ENCODE data around the gene IL20.
A peak's percentile ranks its signal among the peaks of the same experiment; 100 is the strongest.

Gene IL20

GRCh38 chr1:206864939-206865671 is at the start of gene IL20:
TSS of gene IL20 (plus strand) at chr1:206865623. CDS start at chr1:206865853, 230 bp downstream.
- DNase-seq, result peak; percentile 38

- peak; percentile 8 for DNase-seq
Observed at GRCh38 chr1:206816390-206817287, 48.8 kb upstream of the IL20 start.

- DNase-seq, result peak; percentile 49
Observed at GRCh38 chr1:206821493-206821892, 43.9 kb upstream of the IL20 start.

- no peak for DNase-seq
Observed at GRCh38 chr1:206823727-206824126, 41.7 kb upstream of the IL20 start.

- DNase-seq, result no peak
Observed at GRCh38 chr1:206824331-206824730, 41.1 kb upstream of the IL20 start.

GRCh38 chr1:206826394-206826793 is 39.0 kb upstream of the IL20 start:
- DNase-seq, result peak; percentile 36

- no peak for DNase-seq
Observed at GRCh38 chr1:206828061-206828460, 37.4 kb upstream of the IL20 start.

GRCh38 chr1:206828765-206829164 is 36.7 kb upstream of the IL20 start:
- no peak for DNase-seq

GRCh38 chr1:206829282-206829681 is 36.1 kb upstream of the IL20 start:
- no peak for DNase-seq

GRCh38 chr1:206829875-206830274 is 35.5 kb upstream of the IL20 start:
- no peak for DNase-seq

GRCh38 chr1:206831650-206832049 is 33.8 kb upstream of the IL20 start:
- DNase-seq, result no peak

- no peak for DNase-seq
Observed at GRCh38 chr1:206832352-206832880, 33.0 kb upstream of the IL20 start.

- no peak for DNase-seq
Observed at GRCh38 chr1:206833106-206833680, 32.2 kb upstream of the IL20 start.

- DNase-seq, result no peak
Observed at GRCh38 chr1:206833801-206834200, 31.6 kb upstream of the IL20 start.

GRCh38 chr1:206834217-206834616 is 31.2 kb upstream of the IL20 start:
- DNase-seq, result no peak

- DNase-seq, result no peak
Observed at GRCh38 chr1:206834711-206835110, 30.7 kb upstream of the IL20 start.

- no peak for DNase-seq
Observed at GRCh38 chr1:206835186-206835585, 30.2 kb upstream of the IL20 start.

- no peak for DNase-seq
Observed at GRCh38 chr1:206836111-206836510, 29.3 kb upstream of the IL20 start.

- no peak for DNase-seq
Observed at GRCh38 chr1:206839006-206839560, 26.3 kb upstream of the IL20 start.

- DNase-seq, result no peak
Observed at GRCh38 chr1:206839857-206840256, 25.6 kb upstream of the IL20 start.

- DNase-seq, result no peak
Observed at GRCh38 chr1:206841609-206842323, 23.7 kb upstream of the IL20 start.

GRCh38 chr1:206842854-206843253 is 22.6 kb upstream of the IL20 start:
- no peak for DNase-seq

Measured in NCI-H2171 treated with DMSO at 0.1 percent for 48 hours (cell line).